PC-3 (cell line): Measurements from ENCODE around the gene ADGRG1.

ENCODE experiments used
- CTCF ChIP-seq: fragments of 300-600 bp; sonication (generic); conservative IDR thresholded peaks from 2 replicates; pipeline ENCODE4 v1.5.1; 2017; ENCODE audit warnings: antibody characterized with exemption, low read depth, mild to moderate bottlenecking, low read length
- EZH2 ChIP-seq: fragments of 300-600 bp; sonication (generic); IDR thresholded peaks from one replicate; pipeline ENCODE4 v1.6.1; 2017; ENCODE audit warnings: antibody characterized with exemption, mild to moderate bottlenecking, low read length; ENCODE audit not compliant: unreplicated experiment
- EZH2phosphoT487 ChIP-seq: fragments of 300-600 bp; sonication (generic); IDR thresholded peaks from 2 replicates; pipeline ENCODE4 v1.6.1; 2018; ENCODE audit warnings: mild to moderate bottlenecking, antibody characterized with exemption, low read length, borderline replicate concordance

GRCh38 chr16:57683636-57684545 lies 55.5 kb downstream of the ADGRG1 start:
- TF ChIP-seq CTCF = no peak
- TF ChIP-seq EZH2 = no peak
- no peak for TF ChIP-seq EZH2phosphoT487
